ENCODE measurements around the gene ZNF460.

The ZNF460 gene

GRCh38 chr19:57308514-57308913 is 28.2 kb downstream of the ZNF460 start:
- peaks cover 20% of the 10 kb centered on the region for H3K36me3 ChIP-seq (ENCODE audit: control insufficient read depth, insufficient read depth, low read length)
- no peak overlapping the region for H3K27ac ChIP-seq (ENCODE audit: low read depth, low read length, severe bottlenecking)
- H3K4me1 ChIP-seq (ENCODE audit: control insufficient read depth, insufficient read depth, low read length, poor library complexity, severe bottlenecking): no peaks in the 10 kb centered on the region
- H3K4me3 ChIP-seq (ENCODE audit: extremely low read depth, insufficient read depth, low read length, poor library complexity, severe bottlenecking): no peak overlapping the region
- H3K9me3 ChIP-seq (ENCODE audit: control insufficient read depth, low read length): no peaks in the 10 kb centered on the region

GRCh38 chr19:57310792-57311191 is 30.5 kb downstream of the ZNF460 start:
- H3K36me3 ChIP-seq (ENCODE audit: control insufficient read depth, insufficient read depth, low read length): no peaks in the 10 kb centered on the region
- 95 to 100% methylated on average over 2 of the region's 2 CpGs for WGBS, 2 experiments (ENCODE audit: insufficient coverage in 2 of 2)
- no peaks in the 10 kb centered on the region for H3K4me1 ChIP-seq (ENCODE audit: control insufficient read depth, insufficient read depth, low read length, poor library complexity, severe bottlenecking)
- no peaks in the 10 kb centered on the region for H3K9me3 ChIP-seq (ENCODE audit: control insufficient read depth, low read length)
- no peak overlapping the region for H3K27ac ChIP-seq (ENCODE audit: low read depth, low read length, severe bottlenecking)
- no peak overlapping the region for H3K4me3 ChIP-seq (ENCODE audit: extremely low read depth, insufficient read depth, low read length, poor library complexity, severe bottlenecking)

- Histone ChIP-seq H3K27ac (ENCODE audit: low read depth, low read length, severe bottlenecking) (no peak overlapping the region), H3K4me1 (ENCODE audit: control insufficient read depth, insufficient read depth, low read length, poor library complexity, severe bottlenecking) (no peaks in the 10 kb centered on the region), H3K4me3 (ENCODE audit: extremely low read depth, insufficient read depth, low read length, poor library complexity, severe bottlenecking) (no peak overlapping the region), H3K9me3 (ENCODE audit: control insufficient read depth, low read length) (no peaks in the 10 kb centered on the region), H3K36me3 (ENCODE audit: control insufficient read depth, insufficient read depth, low read length) (no peaks in the 10 kb centered on the region)
- WGBS, 2 experiments (ENCODE audit: insufficient coverage in 2 of 2): 60% methylated on average over 2 of the region's 4 CpGs; no CpG with 5 or more reads in 1 of the 2 experiments
Observed at GRCh38 chr19:57314146-57314545, 33.9 kb downstream of the ZNF460 start.

GRCh38 chr19:57317503-57317902 is 37.2 kb downstream of the ZNF460 start:
- Histone ChIP-seq H3K27ac (ENCODE audit: low read depth, low read length, severe bottlenecking) (no peak overlapping the region), H3K4me1 (ENCODE audit: control insufficient read depth, insufficient read depth, low read length, poor library complexity, severe bottlenecking) (peaks cover 13% of the 10 kb centered on the region), H3K9me3 (ENCODE audit: control insufficient read depth, low read length) (no peaks in the 10 kb centered on the region), H3K36me3 (ENCODE audit: control insufficient read depth, insufficient read depth, low read length) (no peaks in the 10 kb centered on the region), H3K4me3 (ENCODE audit: extremely low read depth, insufficient read depth, low read length, poor library complexity, severe bottlenecking) (no peak overlapping the region)
- WGBS, 2 experiments (ENCODE audit: insufficient coverage in 2 of 2): 20 to 22% methylated on average over 16 to 23 of the region's 29 CpGs

GRCh38 chr19:57319869-57320179 is 39.5 kb downstream of the ZNF460 start:
- 0% methylated on average over 1 of the region's 1 CpG; no CpG with 5 or more reads in 1 of the 2 experiments for WGBS, 2 experiments (ENCODE audit: insufficient coverage in 2 of 2)
- peaks cover 15% of the 10 kb centered on the region for H3K36me3 ChIP-seq (ENCODE audit: control insufficient read depth, insufficient read depth, low read length)
- H3K4me3 ChIP-seq (ENCODE audit: extremely low read depth, insufficient read depth, low read length, poor library complexity, severe bottlenecking): peak overlapping the region; percentile 98
- H3K9me3 ChIP-seq (ENCODE audit: control insufficient read depth, low read length): no peaks in the 10 kb centered on the region
- peaks cover 13% of the 10 kb centered on the region for H3K4me1 ChIP-seq (ENCODE audit: control insufficient read depth, insufficient read depth, low read length, poor library complexity, severe bottlenecking)
- H3K27ac ChIP-seq (ENCODE audit: low read depth, low read length, severe bottlenecking): peak overlapping the region; percentile 68

- H3K36me3 ChIP-seq (ENCODE audit: control insufficient read depth, insufficient read depth, low read length): peaks cover 21% of the 10 kb centered on the region
- peak within 1 kb of the TSS; percentile 98 for H3K4me3 ChIP-seq (ENCODE audit: extremely low read depth, insufficient read depth, low read length, poor library complexity, severe bottlenecking)
- H3K9me3 ChIP-seq (ENCODE audit: control insufficient read depth, low read length): no peaks in the 10 kb centered on the region
- H3K27ac ChIP-seq (ENCODE audit: low read depth, low read length, severe bottlenecking): peak within 1 kb of the TSS; percentile 79
- 0 to 1% methylated on average over 67 to 69 of the region's 71 CpGs for WGBS, 2 experiments (ENCODE audit: insufficient coverage in 2 of 2)
- H3K4me1 ChIP-seq (ENCODE audit: control insufficient read depth, insufficient read depth, low read length, poor library complexity, severe bottlenecking): peaks cover 13% of the 10 kb centered on the region
Observed at GRCh38 chr19:57320180-57321084, 40.1 kb downstream of the ZNF460 start, which contains the start of gene ZNF543. TSS of gene ZNF543 (plus strand) at chr19:57320472. CDS start at chr19:57320854, 382 bp downstream.

GRCh38 chr19:57321116-57321515 is 40.8 kb downstream of the ZNF460 start:
- peak overlapping the region; percentile 98 for H3K4me3 ChIP-seq (ENCODE audit: extremely low read depth, insufficient read depth, low read length, poor library complexity, severe bottlenecking)
- WGBS, 2 experiments (ENCODE audit: insufficient coverage in 2 of 2): 55 to 63% methylated on average over 8 of the region's 8 CpGs

GRCh38 chr19:57321751-57322150 is 41.5 kb downstream of the ZNF460 start:
- 85 to 100% methylated on average over 1 to 3 of the region's 3 CpGs for WGBS, 2 experiments (ENCODE audit: insufficient coverage in 2 of 2)
- no peaks in the 10 kb centered on the region for H3K9me3 ChIP-seq (ENCODE audit: control insufficient read depth, low read length)
- peak overlapping the region; percentile 98 for H3K4me3 ChIP-seq (ENCODE audit: extremely low read depth, insufficient read depth, low read length, poor library complexity, severe bottlenecking)
- peaks cover 34% of the 10 kb centered on the region for H3K36me3 ChIP-seq (ENCODE audit: control insufficient read depth, insufficient read depth, low read length)
- no peak overlapping the region for H3K27ac ChIP-seq (ENCODE audit: low read depth, low read length, severe bottlenecking)
- peaks cover 13% of the 10 kb centered on the region for H3K4me1 ChIP-seq (ENCODE audit: control insufficient read depth, insufficient read depth, low read length, poor library complexity, severe bottlenecking)

More at GRCh38 chr19:57321116-57321515, 40.8 kb downstream of the ZNF460 start:
- peaks cover 13% of the 10 kb centered on the region for H3K4me1 ChIP-seq (ENCODE audit: control insufficient read depth, insufficient read depth, low read length, poor library complexity, severe bottlenecking)
- no peak overlapping the region for H3K27ac ChIP-seq (ENCODE audit: low read depth, low read length, severe bottlenecking)
- peaks cover 28% of the 10 kb centered on the region for H3K36me3 ChIP-seq (ENCODE audit: control insufficient read depth, insufficient read depth, low read length)
- no peaks in the 10 kb centered on the region for H3K9me3 ChIP-seq (ENCODE audit: control insufficient read depth, low read length)

- no peak overlapping the region for H3K4me3 ChIP-seq (ENCODE audit: extremely low read depth, insufficient read depth, low read length, poor library complexity, severe bottlenecking)
- peaks cover 65% of the 10 kb centered on the region for H3K36me3 ChIP-seq (ENCODE audit: control insufficient read depth, insufficient read depth, low read length)
Observed at GRCh38 chr19:57324992-57325391, 44.7 kb downstream of the ZNF460 start.

GRCh38 chr19:57327993-57328392 is 47.7 kb downstream of the ZNF460 start:
- Histone ChIP-seq H3K9me3 (ENCODE audit: control insufficient read depth, low read length) (no peaks in the 10 kb centered on the region), H3K4me3 (ENCODE audit: extremely low read depth, insufficient read depth, low read length, poor library complexity, severe bottlenecking) (no peak overlapping the region), H3K4me1 (ENCODE audit: control insufficient read depth, insufficient read depth, low read length, poor library complexity, severe bottlenecking) (no peaks in the 10 kb centered on the region), H3K27ac (ENCODE audit: low read depth, low read length, severe bottlenecking) (no peak overlapping the region), H3K36me3 (ENCODE audit: control insufficient read depth, insufficient read depth, low read length) (peaks cover 77% of the 10 kb centered on the region)
- 98 to 100% methylated on average over 6 to 8 of the region's 8 CpGs for WGBS, 2 experiments (ENCODE audit: insufficient coverage in 2 of 2)

More at GRCh38 chr19:57324992-57325391, 44.7 kb downstream of the ZNF460 start:
- H3K9me3 ChIP-seq (ENCODE audit: control insufficient read depth, low read length): no peaks in the 10 kb centered on the region
- peaks cover 9% of the 10 kb centered on the region for H3K4me1 ChIP-seq (ENCODE audit: control insufficient read depth, insufficient read depth, low read length, poor library complexity, severe bottlenecking)
- H3K27ac ChIP-seq (ENCODE audit: low read depth, low read length, severe bottlenecking): no peak overlapping the region

GRCh38 chr19:57334191-57334590 is 53.9 kb downstream of the ZNF460 start:
- H3K9me3 ChIP-seq (ENCODE audit: control insufficient read depth, low read length): no peaks in the 10 kb centered on the region
- 91 to 94% methylated on average over 4 of the region's 4 CpGs for WGBS, 2 experiments (ENCODE audit: insufficient coverage in 2 of 2)
- no peak overlapping the region for H3K4me3 ChIP-seq (ENCODE audit: extremely low read depth, insufficient read depth, low read length, poor library complexity, severe bottlenecking)
- no peaks in the 10 kb centered on the region for H3K4me1 ChIP-seq (ENCODE audit: control insufficient read depth, insufficient read depth, low read length, poor library complexity, severe bottlenecking)
- no peak overlapping the region for H3K27ac ChIP-seq (ENCODE audit: low read depth, low read length, severe bottlenecking)
- H3K36me3 ChIP-seq (ENCODE audit: control insufficient read depth, insufficient read depth, low read length): peaks cover 19% of the 10 kb centered on the region
